Amniotic epithelial cell (primary cell): ENCODE results near the gene C1orf21.

Source experiments
- DNase-seq: peaks from one replicate; pipeline ENCODE4 v3.0.0-alpha.2; 2010; ENCODE audit warnings: low read depth

C1orf21 gene

GRCh38 chr1:184660462-184661191 lies 273.8 kb downstream of the C1orf21 start:
- DNase-seq = no peak

GRCh38 chr1:184661801-184662200 lies 275.0 kb downstream of the C1orf21 start:
- no peak for DNase-seq

GRCh38 chr1:184664042-184664660 lies 277.3 kb downstream of the C1orf21 start:
- peak; percentile 46 for DNase-seq

- no peak for DNase-seq
Observed at GRCh38 chr1:184664661-184665060, 277.8 kb downstream of the C1orf21 start.

- no peak for DNase-seq
Observed at GRCh38 chr1:184665360-184665759, 278.5 kb downstream of the C1orf21 start.

- no peak for DNase-seq
Observed at GRCh38 chr1:184669391-184669790, 282.6 kb downstream of the C1orf21 start.

GRCh38 chr1:184672013-184672726 lies 285.3 kb downstream of the C1orf21 start:
- no peak for DNase-seq

- DNase-seq = no peak
Observed at GRCh38 chr1:184673305-184673704, 286.5 kb downstream of the C1orf21 start.

GRCh38 chr1:184677344-184677743 lies 290.5 kb downstream of the C1orf21 start:
- DNase-seq = no peak
